ENCODE measurements around the gene MAN1A2.
"Not testable (repeated sequence)": the region's sequence is repeated elsewhere in the genome, so short reads cannot be mapped to it uniquely, and the experiment has no call there.

The MAN1A2 gene

DNA sequence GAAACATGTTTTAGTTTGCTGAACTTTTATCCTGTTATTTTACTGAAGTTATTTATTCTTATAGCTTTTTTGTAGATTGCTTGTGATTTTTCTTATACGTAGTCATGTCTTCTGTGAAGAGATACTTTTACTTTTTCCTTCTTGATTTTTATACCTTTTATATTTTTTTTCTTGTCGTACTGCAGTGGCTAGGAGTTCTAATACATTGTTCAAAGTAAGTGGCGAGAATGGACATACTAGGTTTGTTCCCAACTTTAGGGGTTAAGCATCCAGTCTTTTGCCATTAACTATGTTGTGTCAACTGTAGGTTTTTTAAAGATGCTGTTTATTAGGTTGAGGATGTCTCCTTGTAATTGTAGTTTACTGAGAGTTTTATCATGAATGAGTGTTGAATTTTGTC lies 36.3 kb downstream of the MAN1A2 start:
- no peak for DNase-seq

DNA sequence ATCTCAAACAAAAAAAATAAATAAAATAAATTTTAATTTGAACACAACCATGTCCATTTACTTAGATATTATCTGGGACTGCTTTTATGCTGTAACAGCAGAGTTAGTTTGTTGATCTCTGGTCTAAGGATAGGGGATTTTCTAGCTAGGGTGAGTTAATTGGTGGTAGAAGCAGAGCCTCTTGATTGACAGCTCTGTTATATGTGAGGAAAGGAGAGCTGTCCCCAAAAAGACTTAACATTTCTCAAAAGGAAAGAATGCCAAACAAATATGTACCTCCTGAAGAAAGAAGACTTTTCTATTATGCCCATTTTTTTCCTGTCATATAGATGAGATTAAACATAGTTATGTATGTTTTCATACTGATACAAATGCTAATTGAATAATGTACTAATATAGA lies 37.8 kb downstream of the MAN1A2 start:
- no peak for DNase-seq

DNA sequence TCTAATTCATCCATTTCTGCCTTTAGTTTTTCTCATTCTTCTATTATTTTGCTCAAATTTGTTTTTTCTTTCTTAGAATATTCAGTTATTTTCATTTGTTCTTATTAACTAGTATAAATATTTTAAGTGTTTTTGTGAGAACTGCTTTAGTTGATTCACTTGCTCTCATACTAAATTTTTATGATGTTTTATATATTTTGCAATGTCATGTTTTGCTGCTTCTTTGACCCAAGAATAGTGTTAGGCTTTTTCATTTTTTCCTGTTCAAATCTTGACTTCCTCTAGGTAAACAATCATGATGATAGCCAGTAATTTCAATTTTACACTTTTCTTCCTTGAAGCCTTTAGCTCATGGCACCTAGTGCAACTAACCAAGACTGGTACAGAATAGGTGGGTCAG lies 45.2 kb downstream of the MAN1A2 start:
- DNase-seq, result no peak

DNA sequence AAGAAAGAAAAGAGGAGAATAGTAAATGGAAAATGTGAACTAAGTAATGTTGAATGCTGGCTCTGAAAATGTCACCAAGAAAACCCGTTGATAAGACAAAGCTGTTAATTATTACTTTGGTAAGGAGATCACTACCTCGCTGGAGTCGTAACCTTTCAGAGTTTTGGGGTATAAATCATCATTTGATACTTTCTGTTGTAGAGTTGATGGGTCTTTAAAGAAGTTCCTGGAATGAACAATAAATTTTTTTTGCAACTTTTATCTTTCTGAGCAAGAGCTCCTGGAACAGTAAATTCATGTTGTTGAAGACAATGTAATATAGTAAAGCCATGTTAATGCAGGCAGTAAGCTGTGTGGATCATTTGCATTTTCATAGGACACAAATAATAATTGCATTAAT lies 46.2 kb downstream of the MAN1A2 start:
- no peak for DNase-seq

DNA sequence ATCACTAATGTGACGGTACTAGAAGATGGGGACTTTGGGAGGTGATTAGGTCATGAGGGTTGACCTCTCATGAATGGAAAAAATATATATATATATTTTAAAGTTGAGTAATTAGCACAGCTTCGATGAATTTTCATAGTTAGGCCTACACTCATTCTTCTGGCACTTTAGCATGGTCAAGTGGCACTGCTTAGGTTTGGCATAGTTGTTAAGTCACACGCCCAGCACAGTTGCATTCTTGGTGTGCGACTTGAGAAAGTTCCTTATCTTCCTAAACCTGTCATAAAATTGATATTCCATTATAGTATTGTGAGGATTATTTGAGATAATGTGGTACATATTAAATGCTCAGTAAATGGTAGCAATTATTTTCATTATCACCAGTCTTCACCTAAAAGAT lies 47.7 kb downstream of the MAN1A2 start:
- no peak for DNase-seq

DNA sequence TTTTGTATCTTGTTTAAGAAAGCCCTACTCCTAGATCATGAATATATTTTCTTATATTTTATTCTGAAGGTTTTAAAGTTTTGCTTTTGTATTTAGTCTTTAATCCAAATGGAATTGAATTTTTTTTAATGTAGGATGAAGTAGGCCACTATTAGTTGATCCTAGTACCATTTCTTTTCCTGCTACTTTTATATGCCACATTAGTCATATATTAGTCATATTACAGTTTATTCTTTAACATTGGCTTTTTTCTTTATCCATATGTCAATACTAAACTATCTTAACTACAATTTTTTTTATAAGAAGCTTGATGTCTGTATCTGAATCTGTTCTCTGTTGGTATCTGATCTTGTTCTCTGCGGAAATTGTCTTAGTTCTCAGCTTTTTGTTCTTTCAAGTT lies 48.8 kb downstream of the MAN1A2 start:
- DNase-seq, result no peak

DNA sequence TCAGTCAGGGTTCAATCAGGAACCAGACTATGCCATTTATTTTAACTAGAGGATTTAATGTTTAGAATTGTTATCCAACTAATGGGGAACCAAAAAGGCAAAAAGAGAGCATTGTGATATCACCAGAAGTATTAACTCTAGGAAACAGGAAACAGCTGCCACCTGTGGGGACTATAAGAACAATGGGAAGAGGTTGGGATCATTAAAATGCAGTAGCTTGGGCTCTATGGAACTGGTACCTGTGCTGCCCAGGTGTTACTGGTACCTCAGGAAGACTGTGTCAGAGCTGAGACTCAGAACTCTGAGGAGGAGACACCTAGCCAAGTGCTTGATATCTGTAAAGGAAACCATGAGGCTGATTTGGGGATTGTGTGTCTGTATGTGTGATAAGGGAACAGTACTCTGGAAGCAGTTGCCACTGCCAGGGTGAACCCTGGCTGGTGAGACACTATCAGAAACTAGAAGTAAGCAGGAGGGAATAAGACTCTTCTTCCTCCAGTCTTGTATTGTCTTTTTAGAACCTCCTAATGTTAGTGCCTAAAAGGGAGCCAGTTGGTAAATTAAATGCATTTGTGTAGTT lies 49.4 kb downstream of the MAN1A2 start:
- no peak for DNase-seq

DNA sequence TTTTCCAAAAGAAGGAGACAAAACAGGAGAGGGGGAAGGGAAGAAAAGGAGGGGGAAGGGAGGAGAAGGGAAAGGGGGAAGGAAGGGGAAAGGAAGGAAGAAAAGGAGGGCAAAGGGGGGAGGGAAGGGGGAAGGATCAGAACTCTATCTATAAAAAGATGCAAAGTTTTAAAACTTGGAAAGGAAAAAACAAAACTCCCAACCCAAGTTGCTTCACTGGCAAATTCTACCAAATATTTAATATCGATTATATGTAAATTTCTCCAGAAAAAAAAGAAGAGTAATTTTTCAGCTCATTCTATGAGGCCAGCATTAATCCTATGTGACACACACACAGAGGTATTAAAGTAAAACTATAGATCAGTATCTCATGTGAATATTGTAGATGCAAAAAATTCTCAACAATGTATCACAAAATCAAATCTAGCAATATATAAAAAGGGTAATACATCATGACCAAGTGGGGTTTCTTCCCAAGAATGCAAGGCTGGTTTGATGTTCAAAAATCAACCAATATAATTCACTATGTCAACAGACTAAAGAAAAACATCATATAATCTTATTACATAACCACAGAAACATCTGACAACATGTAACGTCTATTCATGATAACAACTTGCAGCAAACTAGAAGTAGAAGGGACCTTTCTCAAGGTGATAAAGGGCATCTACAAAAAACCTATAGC lies 57.9 kb downstream of the MAN1A2 start:
- no peak for DNase-seq

DNA sequence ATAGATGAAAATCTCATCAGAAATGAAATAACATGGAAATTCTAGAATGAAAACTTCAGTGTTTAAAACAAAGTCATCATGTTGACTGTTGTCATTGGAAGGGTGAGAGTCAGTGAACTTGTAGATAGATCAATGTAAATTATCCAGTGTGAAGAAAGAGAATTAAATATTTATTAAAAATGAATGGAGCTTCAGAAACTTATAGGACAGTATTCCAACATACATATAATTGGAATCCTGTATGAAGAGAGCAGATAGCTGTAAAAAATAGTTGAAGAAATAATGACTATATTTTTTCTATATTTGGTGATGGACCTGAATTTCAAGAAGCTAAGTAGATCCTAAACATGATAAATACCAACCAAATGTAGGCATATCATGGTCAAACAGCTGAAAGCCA lies 60.0 kb downstream of the MAN1A2 start:
- DNase-seq, result no peak

DNA sequence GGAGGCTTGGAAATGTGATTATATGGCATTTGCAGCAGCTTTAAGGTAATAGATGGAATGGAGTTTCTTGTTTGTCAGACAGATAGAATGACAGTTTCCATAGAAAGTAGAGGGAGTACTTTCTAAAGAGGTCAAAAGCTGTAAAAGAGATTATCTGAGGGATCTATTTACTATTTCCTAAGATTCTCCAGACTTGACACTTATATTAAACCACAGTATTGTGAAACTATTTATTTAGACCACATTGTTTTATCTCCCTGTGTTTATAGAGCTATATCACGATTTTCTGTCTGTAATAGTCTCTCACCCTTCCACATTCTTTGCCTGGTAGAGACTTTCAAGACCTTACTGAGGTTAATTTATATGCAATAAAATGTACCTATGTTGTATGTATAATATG lies 66.7 kb downstream of the MAN1A2 start:
- DNase-seq, result no peak

DNA sequence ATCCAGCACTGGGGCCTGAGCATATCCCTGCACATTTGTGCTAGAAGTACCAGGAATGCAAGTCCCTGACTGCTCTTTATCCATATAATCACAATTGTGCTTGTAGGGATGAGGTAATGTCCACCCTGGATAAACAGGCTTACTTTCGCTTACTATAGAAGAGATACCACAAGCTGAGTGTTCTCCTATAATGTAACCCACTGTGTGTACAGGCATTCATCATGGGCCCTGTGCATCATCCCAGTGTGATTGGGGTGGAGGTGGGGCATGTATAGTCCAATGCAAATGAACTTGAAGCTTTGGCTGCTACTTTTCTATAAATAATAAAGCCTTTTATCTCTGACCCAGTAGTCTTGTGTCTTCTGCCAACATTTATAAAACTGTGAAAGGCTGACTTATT lies 69.3 kb downstream of the MAN1A2 start:
- no peak for DNase-seq

DNA sequence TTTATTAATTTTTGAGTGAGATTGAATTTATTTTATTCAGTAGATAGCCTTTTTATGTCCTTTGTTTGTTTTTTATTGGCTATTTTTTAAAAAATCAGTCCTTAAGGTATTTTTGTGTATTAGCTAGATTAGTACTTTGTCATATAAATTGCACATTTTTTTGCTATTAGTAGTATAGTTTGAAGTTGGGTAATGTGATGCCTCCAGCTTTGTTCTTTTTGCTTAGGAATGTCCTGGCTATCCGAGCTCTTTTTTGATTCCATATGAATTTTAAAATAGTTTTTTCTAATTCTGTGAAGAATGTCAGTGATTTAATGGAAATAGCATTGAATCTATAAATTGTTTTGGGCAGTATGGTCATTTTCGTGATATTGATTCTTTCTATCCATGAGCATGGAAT lies 80.4 kb downstream of the MAN1A2 start:
- no peak for DNase-seq

DNA sequence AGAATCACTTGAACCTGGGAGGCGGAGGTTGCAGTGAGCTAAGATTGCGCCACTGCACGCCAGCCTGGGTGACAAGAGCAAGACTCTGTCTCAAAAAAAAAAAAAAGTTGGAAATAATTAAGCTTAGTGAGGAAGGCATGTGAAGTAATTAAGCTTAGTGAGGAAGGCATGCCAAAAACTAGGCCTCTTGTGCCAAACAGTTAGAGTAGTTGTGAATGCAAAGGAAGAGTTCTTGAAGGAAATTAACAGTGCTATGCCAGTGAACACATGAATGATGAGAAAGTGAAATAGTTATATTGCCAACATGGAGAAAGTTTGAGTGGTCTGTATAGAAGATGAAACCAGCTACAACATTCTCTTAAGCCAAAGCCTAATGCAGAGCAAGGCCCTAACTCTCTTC lies 85.0 kb downstream of the MAN1A2 start:
- DNase-seq, result no peak

DNA sequence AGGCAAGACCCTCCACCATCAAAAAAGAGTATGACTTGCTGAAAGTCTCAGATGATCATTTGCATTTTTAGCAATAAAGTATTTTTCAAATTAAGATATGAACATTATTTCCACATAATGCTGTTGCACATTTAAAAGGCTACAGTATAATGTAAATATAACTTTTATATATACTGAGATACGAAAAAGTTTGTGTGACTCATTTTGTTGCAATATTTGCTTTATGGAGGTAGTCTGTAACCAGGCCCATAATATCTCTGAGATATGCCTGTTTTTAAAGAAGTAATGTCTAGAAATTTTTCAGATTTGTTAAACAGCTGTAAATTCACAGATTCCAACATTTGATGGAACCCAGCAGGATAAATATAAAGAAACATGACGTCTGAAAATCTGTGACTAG lies 86.7 kb downstream of the MAN1A2 start:
- DNase-seq, result no peak

DNA sequence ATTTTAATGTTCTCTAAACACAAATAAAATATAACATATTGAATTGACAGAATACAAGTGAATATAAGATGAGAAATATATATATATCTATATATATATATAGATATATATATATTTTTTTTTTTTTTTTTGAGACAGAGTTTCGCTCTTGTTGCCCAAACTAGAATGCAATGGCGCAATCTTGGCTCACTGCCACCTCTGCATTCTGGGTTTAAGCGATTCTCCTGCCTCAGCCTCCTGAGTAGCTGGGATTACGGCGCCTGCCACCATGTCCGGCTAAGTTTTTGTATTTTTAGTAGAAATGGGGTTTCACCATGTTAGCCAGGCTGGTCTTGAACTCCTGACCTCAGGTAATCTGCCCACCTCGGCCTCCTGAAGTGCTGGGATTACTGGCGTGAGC lies 91.2 kb downstream of the MAN1A2 start:
- not testable (repeated sequence) for DNase-seq

DNA sequence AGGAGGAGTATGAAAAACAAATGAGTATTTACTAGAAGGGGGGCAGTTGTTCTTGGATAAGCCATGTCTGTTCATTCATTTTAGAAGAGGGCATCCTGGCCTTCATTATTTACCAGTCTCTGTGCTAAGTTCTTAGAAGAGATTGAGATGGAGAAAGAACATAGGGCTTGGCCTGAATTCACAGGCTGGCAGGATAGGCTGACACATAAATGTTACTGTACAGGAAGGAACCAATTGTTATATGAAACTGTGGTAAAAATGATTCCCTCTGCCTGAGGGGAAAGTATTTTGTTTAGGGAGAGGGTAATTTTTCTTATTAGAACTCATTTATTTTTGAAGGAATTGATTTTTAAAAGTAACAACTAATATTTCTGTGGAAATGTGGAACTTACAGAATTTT lies 99.5 kb downstream of the MAN1A2 start:
- no peak for DNase-seq

DNA sequence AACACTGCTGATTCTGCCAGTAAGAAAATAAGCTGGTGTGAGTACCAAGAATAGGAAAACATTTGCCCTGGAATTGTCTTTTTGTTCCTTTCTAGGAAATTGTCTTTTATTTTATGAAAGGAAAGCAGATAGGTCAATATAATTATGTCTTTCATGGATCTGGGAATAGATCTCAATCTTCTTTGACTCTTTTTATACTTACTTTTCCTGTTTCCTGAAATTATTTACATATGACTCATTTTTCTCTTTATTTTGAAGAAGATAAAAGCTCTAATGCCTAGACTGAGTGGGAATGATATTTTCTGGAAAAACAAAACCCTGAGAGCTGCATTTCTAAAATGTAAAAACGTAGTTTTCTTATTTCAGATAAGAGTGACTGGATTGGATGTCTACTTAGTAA lies 100.1 kb downstream of the MAN1A2 start:
- no peak for DNase-seq

DNA sequence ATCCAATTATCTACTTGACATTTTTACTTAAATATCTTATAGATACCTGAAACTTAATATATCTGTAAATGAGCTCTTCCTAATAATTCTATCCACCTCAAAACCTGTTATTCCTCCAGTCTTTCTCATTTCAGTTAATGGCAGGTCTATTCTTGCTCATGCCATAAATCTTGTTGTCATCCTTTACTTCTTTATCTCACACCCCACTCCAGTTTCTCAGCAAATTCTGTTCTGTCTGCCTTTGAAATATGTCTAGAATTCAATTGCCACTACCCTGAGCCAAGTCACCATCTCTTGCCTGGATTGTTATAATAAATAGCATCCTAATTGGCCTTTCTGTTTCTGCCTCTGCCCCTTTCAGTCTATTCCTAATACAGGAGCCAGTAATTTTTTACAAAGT lies 105.8 kb downstream of the MAN1A2 start:
- DNase-seq, result no peak

DNA sequence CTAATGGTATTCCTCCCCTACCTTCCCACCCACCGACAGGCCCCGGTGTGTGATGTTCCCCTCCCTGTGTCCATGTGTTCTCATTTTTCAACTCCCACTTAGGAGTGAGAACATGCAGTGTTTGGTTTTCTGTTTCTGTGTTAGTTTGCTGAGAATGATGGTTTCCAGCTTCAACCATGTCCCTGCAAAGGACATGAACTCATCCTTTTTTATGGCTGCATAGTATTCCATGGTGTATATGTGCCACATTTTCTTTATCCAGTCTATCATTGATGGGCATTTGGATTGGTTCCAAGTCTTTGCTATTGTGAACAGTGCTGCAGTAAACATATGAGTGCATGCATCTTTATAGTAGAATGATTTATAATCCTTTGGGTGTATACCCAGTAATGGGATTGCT lies 108.2 kb downstream of the MAN1A2 start:
- DNase-seq, result not testable (repeated sequence)

DNA sequence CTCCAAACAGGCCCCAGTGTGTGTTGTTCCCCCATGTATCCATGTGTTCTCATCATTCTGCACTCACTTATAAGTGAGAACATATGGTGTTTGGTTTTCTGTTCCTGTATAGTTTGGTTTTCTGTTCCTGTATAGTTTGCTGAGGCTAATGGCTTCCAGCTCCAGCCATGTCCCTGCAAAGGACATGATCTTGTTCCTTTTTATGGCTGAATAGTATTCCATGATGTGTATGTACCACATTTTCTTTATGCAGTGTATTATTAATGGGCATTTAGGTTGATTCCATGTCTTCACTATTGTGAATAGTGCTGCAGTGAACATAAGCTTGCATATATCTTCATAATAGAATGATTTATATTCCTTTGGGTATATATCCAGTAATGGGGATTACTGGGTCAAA lies 111.8 kb downstream of the MAN1A2 start:
- DNase-seq, result no peak

DNA sequence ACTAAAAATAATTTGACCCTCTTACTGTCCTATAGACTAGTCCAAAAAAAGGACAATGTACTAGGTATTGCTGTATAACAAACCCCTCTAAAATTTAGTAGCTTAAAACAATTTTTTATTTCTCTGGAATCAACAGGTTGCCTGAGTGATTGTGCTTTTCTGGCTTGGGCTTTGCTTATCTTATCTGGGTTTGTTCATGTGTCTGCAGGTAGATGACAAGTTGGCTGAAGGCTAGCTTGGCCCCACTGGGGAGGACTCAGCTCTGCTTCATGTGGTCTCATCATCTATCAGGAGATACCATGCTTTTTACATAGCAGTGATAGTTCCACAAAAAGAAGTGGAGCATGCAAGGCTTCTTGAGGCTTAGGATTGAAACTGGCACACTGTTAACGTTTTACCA lies 114.2 kb downstream of the MAN1A2 start:
- no peak for DNase-seq

DNA sequence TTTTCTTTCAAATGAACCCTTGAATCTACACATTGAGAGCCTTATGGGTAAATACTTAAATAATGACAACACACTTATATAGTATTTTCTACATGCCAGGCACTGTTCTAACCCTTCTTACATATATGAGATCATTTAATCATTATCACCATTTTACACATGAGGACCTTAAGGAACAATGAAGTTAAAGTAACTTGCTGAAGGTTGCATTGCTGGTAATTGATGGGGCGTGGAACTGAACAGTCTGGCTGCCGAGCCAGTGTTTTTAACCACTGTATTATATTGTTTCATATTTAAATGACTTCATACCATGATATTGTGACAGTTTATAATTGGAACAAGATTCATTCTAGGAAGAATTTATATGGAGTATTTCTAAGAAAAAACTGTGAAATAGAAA lies 126.7 kb downstream of the MAN1A2 start:
- no peak for DNase-seq

DNA sequence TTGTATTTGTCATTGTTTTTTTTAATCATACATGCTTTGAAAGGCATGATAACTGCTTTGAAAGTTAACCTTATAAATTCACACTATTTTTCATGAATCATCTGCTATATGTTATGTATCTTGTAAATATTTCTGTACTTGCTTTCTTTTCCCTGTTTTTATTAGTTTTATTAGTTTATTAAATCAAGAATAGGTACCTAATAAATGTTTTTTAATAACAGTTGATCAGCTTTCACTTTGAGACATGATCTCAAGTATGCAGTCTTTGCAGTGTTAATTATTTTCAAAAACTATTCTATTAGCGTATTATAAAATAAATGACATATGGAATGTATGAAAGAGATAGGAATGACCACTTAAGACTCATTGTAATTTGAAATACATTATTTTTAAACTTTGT lies 127.8 kb downstream of the MAN1A2 start:
- no peak for DNase-seq

DNA sequence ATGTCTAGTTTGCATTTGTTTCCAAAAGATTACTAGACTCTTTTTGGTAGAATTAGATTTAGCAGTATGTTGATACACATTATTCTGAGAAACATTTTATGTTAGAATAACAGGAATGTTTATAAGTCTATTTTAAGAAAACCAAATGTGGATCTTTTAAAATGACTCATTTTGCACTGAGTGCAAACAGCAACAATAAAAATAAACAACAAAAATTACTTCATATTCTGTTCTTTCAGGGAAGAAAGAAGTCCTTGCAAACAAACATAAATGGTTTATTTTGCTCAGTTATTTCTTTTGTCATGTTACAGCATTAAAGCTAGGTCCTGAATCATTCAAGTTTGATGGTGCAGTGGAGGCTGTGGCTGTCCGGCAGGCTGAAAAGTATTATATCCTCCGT lies 131.8 kb downstream of the MAN1A2 start:
- DNase-seq, result no peak

DNA sequence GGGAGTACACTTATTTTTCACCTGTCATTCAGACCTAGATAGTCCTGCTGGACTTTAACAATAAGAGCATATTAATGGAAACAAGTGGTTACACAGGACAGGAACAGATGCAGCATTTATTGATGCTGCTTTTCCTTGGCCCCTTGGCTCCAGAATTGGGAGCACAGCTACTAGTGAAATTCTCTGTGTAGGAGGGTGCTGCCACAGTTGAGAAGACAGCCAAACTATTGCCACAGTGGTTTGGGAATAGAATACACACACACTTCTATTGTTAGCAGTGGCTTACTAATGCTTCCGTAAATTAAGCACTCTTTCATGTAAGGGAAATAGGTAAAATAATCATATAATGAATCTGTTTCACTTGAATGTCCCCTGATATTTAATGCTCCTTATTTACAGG lies 133.3 kb downstream of the MAN1A2 start:
- no peak for DNase-seq
